Articular chondrocyte of knee joint (primary cell): ENCODE results near the gene ZNF396. TPM values are rescaled to one million over a fixed set of nuclear protein-coding genes. Genes with fewer than 3 reads are reported as not detected.

Experiments
- total RNA-seq: library from RNA; depleted of rRNA; stranded (reverse); fragments of >200 nt; gene quantifications from 2 replicates; pipeline ENCODE4 v1.2.3, GENCODE V29; 2012

Gene ZNF396
- 3.4 and 4.5 TPM in 2 replicates for total RNA-seq

DNA sequence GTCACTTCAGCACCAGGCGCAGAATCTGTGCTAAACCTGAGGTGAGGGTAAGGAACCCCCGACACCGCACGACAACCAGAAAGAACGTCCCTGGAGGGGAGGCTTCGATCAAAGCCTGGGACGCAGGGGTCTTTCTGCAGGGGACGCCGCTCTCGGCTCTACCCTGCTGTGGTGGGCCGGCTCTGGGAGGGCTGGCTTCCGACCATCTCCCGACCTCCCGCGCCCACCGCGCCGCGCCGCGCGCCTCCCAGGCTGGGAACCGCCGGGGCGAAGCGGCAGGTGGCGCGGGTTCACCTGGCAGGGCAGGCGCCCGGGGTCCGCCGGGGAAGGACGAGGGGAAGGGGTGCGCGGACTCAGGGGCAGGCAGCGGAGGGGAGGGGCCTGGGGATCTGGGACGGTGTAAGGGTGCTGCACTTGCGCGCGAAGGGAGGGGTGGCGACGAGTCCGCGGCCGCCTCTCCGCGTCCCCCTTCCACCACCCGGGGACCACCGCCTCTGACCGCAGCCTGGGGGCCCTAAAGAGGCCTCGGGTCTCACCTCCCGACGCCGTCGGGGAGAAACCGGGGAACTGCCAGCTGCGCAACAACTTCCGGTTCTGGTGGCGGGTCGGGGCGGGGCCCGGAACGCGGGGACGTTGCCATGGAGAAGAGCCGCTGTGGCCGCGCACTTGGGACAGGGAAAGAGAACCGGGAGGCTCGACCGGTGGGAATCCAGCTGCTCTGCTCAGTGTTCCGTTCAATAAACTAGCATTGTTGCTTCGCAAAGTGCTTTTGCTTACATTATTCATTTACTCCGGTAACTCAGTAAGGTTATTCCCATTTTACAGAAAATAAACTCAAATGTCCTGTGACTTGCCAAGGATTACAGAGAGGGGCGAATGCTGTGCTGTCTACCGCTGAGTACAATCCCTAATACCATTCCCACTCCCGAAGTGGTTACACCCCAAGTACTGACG is at the start of gene ZNF396:
Gene ZNF396, minus strand, starts transcription at position 596 of the 954 bp plus-strand sequence. CDS start 3,045 bp downstream, outside the sequence.

DNA sequence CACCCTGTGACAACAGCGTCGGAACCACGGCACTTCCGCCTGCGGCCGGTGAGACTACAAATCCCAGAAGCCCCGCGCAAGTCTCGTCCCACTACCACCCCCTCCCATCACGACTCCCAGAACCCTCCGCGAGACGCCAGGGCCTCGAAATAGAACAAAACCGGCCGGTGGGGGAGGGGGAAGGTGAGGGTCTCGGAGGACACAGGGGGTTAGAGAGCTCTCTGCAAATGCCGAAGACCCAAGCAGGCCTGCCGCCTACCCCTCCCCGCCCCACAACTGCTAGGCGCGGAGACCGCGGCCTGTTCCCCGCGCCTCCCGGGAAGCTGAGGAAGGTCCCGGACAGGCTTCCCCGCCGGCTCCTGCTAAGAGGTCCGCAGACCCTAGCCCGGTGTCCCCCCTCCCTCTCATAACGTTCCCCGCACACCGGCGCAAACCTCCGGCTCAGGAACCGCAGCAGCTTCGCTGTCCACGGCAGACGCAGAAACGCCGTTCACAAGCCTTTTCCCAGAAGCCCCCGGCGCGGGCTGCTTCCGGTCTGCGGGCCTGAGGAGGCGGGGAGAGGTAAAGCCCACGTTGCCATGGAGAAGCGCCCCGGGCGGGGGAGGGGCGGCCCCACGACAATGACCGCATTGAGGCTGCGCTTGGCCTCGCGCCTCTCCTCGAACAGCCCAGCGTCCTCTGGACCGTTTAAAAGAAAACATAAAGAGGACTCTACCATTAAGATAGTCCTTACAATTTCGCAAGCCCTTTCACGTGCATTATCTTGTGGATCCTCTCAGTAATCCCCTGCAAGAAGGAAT is 33.0 kb downstream of the ZNF396 start, which contains the start of gene ZNF24:
Gene ZNF24, minus strand, starts transcription at position 485 of the 800 bp plus-strand sequence. CDS start 3,770 bp downstream, outside the sequence.

Other genes starting within 250 kb of the ZNF396 start
- 21.7 and 26.5 TPM in 2 replicates for gene ZNF397, start 136.3 kb downstream of the ZNF396 start, total RNA-seq
- gene ZSCAN30, start 87.1 kb downstream of the ZNF396 start, total RNA-seq = 29.9 and 38.6 TPM in 2 replicates
- 34.2 and 38.2 TPM in 2 replicates for gene ZNF24, start 32.9 kb downstream of the ZNF396 start, total RNA-seq
- 11.9 and 12.4 TPM in 2 replicates for gene INO80C, start 120.6 kb upstream of the ZNF396 start, total RNA-seq
- gene GALNT1, start 204.4 kb upstream of the ZNF396 start, total RNA-seq = 507 and 572 TPM in 2 replicates